Mesenchymal stem cell (in vitro differentiated cells and primary cell): ENCODE results near the gene ZFP57.
A peak's percentile ranks its signal among the peaks of the same experiment; 100 is the strongest.

ENCODE experiments used
- DNase-seq: peaks from one replicate; pipeline ENCODE4 v3.0.0-alpha.2; 2013
- H2AFZ ChIP-seq: one replicate; pipeline ENCODE4 v1.6.1; 2013; ENCODE audit warnings: low read depth, mild to moderate bottlenecking, control low read depth, inconsistent platforms, low read length, moderate library complexity
- H2AK5ac ChIP-seq: 2 replicates; pipeline ENCODE4 v1.6.1; 2013; ENCODE audit warnings: low read length, moderate library complexity, mild to moderate bottlenecking, inconsistent platforms; ENCODE audit not compliant: severe bottlenecking
- H2BK120ac ChIP-seq: one replicate; pipeline ENCODE4 v1.6.1; 2013; ENCODE audit warnings: low read depth, mild to moderate bottlenecking, inconsistent platforms, low read length, moderate library complexity
- H2BK12ac ChIP-seq, 2 experiments: one replicate each; pipeline ENCODE4 v1.6.1; 2013; ENCODE audit warnings: inconsistent platforms in 2 of 2, low read length in 2 of 2, mild to moderate bottlenecking in 2 of 2, moderate library complexity in 2 of 2, control low read depth in 1 of 2
- H2BK15ac ChIP-seq: one replicate; pipeline ENCODE4 v1.6.1; 2013; ENCODE audit warnings: mild to moderate bottlenecking, low read depth, inconsistent platforms; ENCODE audit not compliant: poor library complexity, severe bottlenecking
- H2BK5ac ChIP-seq: 2 replicates; pipeline ENCODE4 v1.6.1; 2013; ENCODE audit warnings: low read depth, mild to moderate bottlenecking, low read length, control low read depth, inconsistent platforms; ENCODE audit not compliant: poor library complexity, severe bottlenecking
- H3K14ac ChIP-seq, 2 experiments: one replicate each; pipeline ENCODE4 v1.6.1; 2013; ENCODE audit warnings: inconsistent platforms in 2 of 2, low read length in 2 of 2, control low read depth in 1 of 2, mild to moderate bottlenecking in 1 of 2, moderate library complexity in 1 of 2
- H3K18ac ChIP-seq, 2 experiments: one replicate each; pipeline ENCODE4 v1.6.1; 2013; ENCODE audit warnings: inconsistent platforms in 2 of 2, low read length in 2 of 2, control low read depth in 1 of 2, low read depth in 1 of 2, mild to moderate bottlenecking in 1 of 2
- H3K23ac ChIP-seq, 2 experiments: one replicate each; pipeline ENCODE4 v1.6.1; 2013; ENCODE audit warnings: inconsistent platforms in 2 of 2, low read length in 2 of 2, mild to moderate bottlenecking in 2 of 2, moderate library complexity in 2 of 2, control low read depth in 1 of 2
- H3K27ac ChIP-seq: 2 replicates; pipeline ENCODE4 v1.5.1; 2013; ENCODE audit warnings: mild to moderate bottlenecking, moderate library complexity, low read length, control low read depth, inconsistent platforms; ENCODE audit not compliant: poor library complexity, severe bottlenecking
- H3K27me3 ChIP-seq, 2 experiments: 2 replicates each; pipeline versions ENCODE4 v1.6.1 to v1.7.0; 2013; ENCODE audit warnings: low read length in 2 of 2, mild to moderate bottlenecking in 2 of 2, moderate library complexity in 2 of 2, control low read depth in 1 of 2, inconsistent platforms in 1 of 2; ENCODE audit not compliant: control insufficient read depth in 1 of 2, insufficient read depth in 1 of 2
- H3K36me3 ChIP-seq, 2 experiments: 2 replicates each; pipeline versions ENCODE4 v1.6.1 to v1.7.0; 2013; ENCODE audit warnings: low read length in 2 of 2, control low read depth in 1 of 2, inconsistent platforms in 1 of 2, low read depth in 1 of 2, mild to moderate bottlenecking in 1 of 2; ENCODE audit not compliant: insufficient read depth in 2 of 2, control insufficient read depth in 1 of 2
- H3K4ac ChIP-seq, 2 experiments: one replicate each; pipeline ENCODE4 v1.6.1; 2013; ENCODE audit warnings: inconsistent platforms in 2 of 2, low read length in 2 of 2, mild to moderate bottlenecking in 2 of 2, moderate library complexity in 2 of 2, control low read depth in 1 of 2, low read depth in 1 of 2
- H3K4me1 ChIP-seq: 2 replicates; pipeline ENCODE4 v1.6.1; 2013; ENCODE audit warnings: low read depth, low read length, control low read depth; ENCODE audit not compliant: control insufficient read depth, insufficient read depth
- H3K4me2 ChIP-seq: 2 replicates; pipeline ENCODE4 v1.6.1; 2013; ENCODE audit warnings: low read length, mild to moderate bottlenecking, inconsistent platforms; ENCODE audit not compliant: poor library complexity, severe bottlenecking
- H3K4me3 ChIP-seq, 2 experiments: 2 replicates each; pipeline versions ENCODE4 v1.5.1 to v1.7.0; 2013; ENCODE audit warnings: low read length in 2 of 2, mild to moderate bottlenecking in 2 of 2, control low read depth in 1 of 2, low read depth in 1 of 2; ENCODE audit not compliant: insufficient read depth in 1 of 2
- H3K79me1 ChIP-seq: replicated peaks from 2 replicates; pipeline ENCODE4 v1.6.1; 2013; ENCODE audit warnings: mild to moderate bottlenecking, control low read depth, low read length, inconsistent platforms; ENCODE audit not compliant: poor library complexity, severe bottlenecking
- H3K9ac ChIP-seq: 2 replicates; pipeline ENCODE4 v1.7.0; 2013; ENCODE audit warnings: mild to moderate bottlenecking, low read length, moderate library complexity
- H3K9me3 ChIP-seq: 2 replicates; pipeline ENCODE4 v1.7.0; 2013; ENCODE audit warnings: mild to moderate bottlenecking, low read length; ENCODE audit not compliant: control insufficient read depth
- H4K8ac ChIP-seq: one replicate; pipeline ENCODE4 v1.6.1; 2013; ENCODE audit warnings: inconsistent platforms, mild to moderate bottlenecking, low read length, moderate library complexity
- H4K91ac ChIP-seq: one replicate; pipeline ENCODE4 v1.6.1; 2013; ENCODE audit warnings: mild to moderate bottlenecking, low read length, inconsistent platforms
- WGBS: methylation state at CpG from one replicate; pipeline ENCODE4 v1.1.7; 2013; ENCODE audit warnings: mixed read lengths; 5-methylcytosine and 5-hydroxymethylcytosine counted together

The ZFP57 gene

GRCh38 chr6:29653452-29654038 is 27.4 kb downstream of the ZFP57 start:
- no peak overlapping the region for H2BK12ac ChIP-seq
- H3K9ac ChIP-seq, result no peak overlapping the region
- H3K36me3 ChIP-seq, result no peaks in the 10 kb centered on the region
- no peak overlapping the region for H3K4ac ChIP-seq
- WGBS, result 0% methylated on average over 1 of the region's 8 CpGs
- H2BK120ac ChIP-seq, result no peak overlapping the region
- H3K79me1 ChIP-seq, result no peaks in the 10 kb centered on the region
- peak; percentile 71 for DNase-seq
- peaks cover 8% of the 10 kb centered on the region for H3K4me1 ChIP-seq
- H2BK5ac ChIP-seq, result no peak overlapping the region
- peaks cover 24 to 35% of the 10 kb centered on the region in 2 experiments for H3K27me3 ChIP-seq
- H3K4me2 ChIP-seq, result no peak overlapping the region
- no peak overlapping the region for H2AK5ac ChIP-seq
- H2BK15ac ChIP-seq, result no peak overlapping the region
- H3K9me3 ChIP-seq, result no peaks in the 10 kb centered on the region
- no peak overlapping the region for H3K4me3 ChIP-seq
- H3K23ac ChIP-seq, result no peak overlapping the region
- H3K27ac ChIP-seq, result no peak overlapping the region
- no peak overlapping the region for H3K18ac ChIP-seq
- no peak overlapping the region for H4K91ac ChIP-seq
- H2AFZ ChIP-seq, result no peak overlapping the region
- no peak overlapping the region for H3K14ac ChIP-seq
- H4K8ac ChIP-seq, result no peak overlapping the region

GRCh38 chr6:29652198-29652584 is 28.8 kb downstream of the ZFP57 start:
- H3K27me3 ChIP-seq, result peaks cover 19 to 31% of the 10 kb centered on the region in 2 experiments
- no peak overlapping the region for H4K91ac ChIP-seq
- no peak overlapping the region for H3K14ac ChIP-seq
- H3K4ac ChIP-seq, result no peak overlapping the region
- H2BK5ac ChIP-seq, result no peak overlapping the region
- no peaks in the 10 kb centered on the region for H3K9me3 ChIP-seq
- H3K36me3 ChIP-seq, result no peaks in the 10 kb centered on the region
- peak overlapping the region; percentile 84 for H4K8ac ChIP-seq
- no peak overlapping the region for H3K4me3 ChIP-seq
- no peak overlapping the region for H3K18ac ChIP-seq
- 76% methylated on average over 10 of the region's 10 CpGs for WGBS
- H3K27ac ChIP-seq, result no peak overlapping the region
- no peak overlapping the region for H2AK5ac ChIP-seq
- no peak overlapping the region for H3K9ac ChIP-seq
- H3K4me2 ChIP-seq, result no peak overlapping the region
- no peak overlapping the region for H3K23ac ChIP-seq
- H2BK15ac ChIP-seq, result no peak overlapping the region
- H2AFZ ChIP-seq, result no peak overlapping the region
- H2BK12ac ChIP-seq, result no peak overlapping the region
- no peak overlapping the region for H2BK120ac ChIP-seq
- no peaks in the 10 kb centered on the region for H3K79me1 ChIP-seq
- peaks cover 8% of the 10 kb centered on the region for H3K4me1 ChIP-seq
- no peak for DNase-seq

- Histone ChIP-seq H3K27me3 (peaks cover 13 to 25% of the 10 kb centered on the region in 2 experiments), H4K91ac (no peak overlapping the region), H3K18ac (no peak overlapping the region), H3K36me3 (no peaks in the 10 kb centered on the region), H3K4ac (no peak overlapping the region), H3K14ac (no peak overlapping the region), H3K9ac (no peak overlapping the region), H3K79me1 (no peaks in the 10 kb centered on the region), H2BK5ac (no peak overlapping the region), H3K4me3 (no peak overlapping the region), H2BK120ac (no peak overlapping the region), H2AFZ (no peak overlapping the region), H3K23ac (no peak overlapping the region), H2BK12ac (no peak overlapping the region), H3K4me1 (peaks cover 8% of the 10 kb centered on the region), H4K8ac (no peak overlapping the region), H3K4me2 (no peak overlapping the region), H3K27ac (no peak overlapping the region), H3K9me3 (no peaks in the 10 kb centered on the region), H2BK15ac (no peak overlapping the region), H2AK5ac (no peak overlapping the region)
- WGBS, result no CpG with 5 or more reads among the region's 8 CpGs
- peak; percentile 57 for DNase-seq
Measured at GRCh38 chr6:29651413-29652197, 29.3 kb downstream of the ZFP57 start.
